K562 (cell line): ENCODE results near the gene TMEM181. TPM values are rescaled to one million over a fixed set of nuclear protein-coding genes. Genes with fewer than 3 reads are reported as not detected.

ENCODE experiments used
- ATAC-seq: fragments of 200-7000 bp; cut with Tn5 transposase; 3 replicates; pipeline ENCODE4 v1.9.1; 2020; ENCODE audit warnings: moderate library complexity
- BruUV-seq: library from RNA; stranded (reverse); fragments of 400-500 nt; replicated peaks from 2 replicates; lab custom pipeline; 2021; lab: Mats Ljungman, UMichigan
- CTCF ChIA-PET: fragments of 300-600 bp; formaldehyde crosslinking; extraction: SDS; loops from one replicate; lab custom pipeline; 2021; ENCODE audit warnings: low intra/inter-chr PET ratio; lab: Yijun Ruan, JAX
- POLR2A ChIA-PET: fragments of 300-600, 350-650 bp; sonication (Branson Sonifier 250); formaldehyde crosslinking; extraction: SDS; loops from one replicate; lab custom pipeline; 2021; ENCODE audit warnings: antibody characterized with exemption, inconsistent platforms; lab: Yijun Ruan, JAX
- DNase-seq, 4 experiments: peaks; one replicate each; pipeline versions ENCODE4 v3.0.0 to v3.0.0-alpha.2; 2011 to 2018; ENCODE audit warnings: low spot score in 3 of 4, mixed read lengths in 3 of 4; ENCODE audit errors: extremely low read depth in 1 of 4
- FAIRE-seq: peaks from 2 replicates; lab custom pipeline; 2011; peaks lifted over from hg19 to GRCh38; lab: Jason Lieb, UNC
- H2AFZ ChIP-seq: 2 replicates; pipeline ENCODE4 v1.6.0; 2011; ENCODE audit warnings: low read depth, low read length, control low read depth, inconsistent platforms
- H3K27ac ChIP-seq: fragments of 200-600 bp; 3 replicates; pipeline ENCODE4 v1.8.0; 2011; ENCODE audit warnings: low read depth, mild to moderate bottlenecking, control low read depth, inconsistent platforms, low read length, moderate library complexity, mixed read lengths; ENCODE audit errors: extremely low read depth
- H3K27me3 ChIP-seq, 2 experiments: fragments of 300-600 bp in 1 of 2; 2 replicates in 1 of 2; 3 replicates in 1 of 2; pipeline versions ENCODE4 v1.6.0 to v1.8.0; 2011; ENCODE audit warnings: inconsistent platforms in 2 of 2, low read length in 2 of 2, mild to moderate bottlenecking in 1 of 2, mixed read lengths in 1 of 2, moderate library complexity in 1 of 2; ENCODE audit not compliant: control insufficient read depth in 2 of 2, insufficient read depth in 2 of 2
- H3K36me3 ChIP-seq: fragments of 300-600 bp; 3 replicates; pipeline ENCODE4 v1.8.0; 2011; ENCODE audit warnings: mild to moderate bottlenecking, low read length, inconsistent platforms; ENCODE audit not compliant: control insufficient read depth, insufficient read depth
- H3K4me1 ChIP-seq, 2 experiments: fragments of 200-600 bp in 1 of 2; replicated peaks in 1 of 2; 2 replicates in 1 of 2; 3 replicates in 1 of 2; pipeline versions ENCODE4 v1.5.1 to v1.8.0; 2011; ENCODE audit warnings: inconsistent platforms in 2 of 2, low read length in 2 of 2, mild to moderate bottlenecking in 1 of 2, mixed read lengths in 1 of 2, moderate library complexity in 1 of 2; ENCODE audit not compliant: control insufficient read depth in 2 of 2, insufficient read depth in 2 of 2
- H3K4me2 ChIP-seq: 2 replicates; pipeline ENCODE4 v1.6.1; 2011; ENCODE audit warnings: low read length, control low read depth, inconsistent platforms, mixed read lengths; ENCODE audit not compliant: insufficient read depth
- H3K4me3 ChIP-seq: fragments of 200-600 bp; sonication (generic), shearing (Covaris generic); 2 replicates; pipeline ENCODE4 v1.5.1; 2016; ENCODE audit warnings: control low read depth, inconsistent platforms
- H3K79me2 ChIP-seq: fragments of 200-600 bp; 3 replicates; pipeline ENCODE4 v1.8.0; 2011; ENCODE audit warnings: low read length, inconsistent platforms; ENCODE audit not compliant: control insufficient read depth, insufficient read depth
- H3K9ac ChIP-seq, 2 experiments: 2 replicates each; pipeline versions ENCODE4 v1.6.0 to v1.6.1; 2011; ENCODE audit warnings: low read depth in 2 of 2, low read length in 2 of 2, control low read depth in 1 of 2, inconsistent platforms in 1 of 2, mild to moderate bottlenecking in 1 of 2, mixed read lengths in 1 of 2; ENCODE audit not compliant: insufficient read depth in 1 of 2
- H3K9me1 ChIP-seq: one replicate; pipeline ENCODE4 v1.6.0; 2011; ENCODE audit warnings: inconsistent platforms, mild to moderate bottlenecking, low read length, moderate library complexity; ENCODE audit not compliant: control insufficient read depth, insufficient read depth
- H3K9me3 ChIP-seq: replicated peaks from 2 replicates; pipeline ENCODE4 v1.5.1; 2011; ENCODE audit warnings: low read depth, low read length, inconsistent platforms; ENCODE audit not compliant: control insufficient read depth, insufficient read depth
- H4K20me1 ChIP-seq: replicated peaks from 2 replicates; pipeline ENCODE4 v1.6.1; 2011; ENCODE audit warnings: low read length, inconsistent platforms, mixed read lengths; ENCODE audit not compliant: control insufficient read depth, insufficient read depth
- BHLHE40 ChIP-seq: IDR thresholded peaks from 2 replicates; pipeline ENCODE4 v1.6.1; 2011; ENCODE audit warnings: low read length, improper control_type of control experiment
- ESRRA ChIP-seq: fragments of 450-650 bp; IDR thresholded peaks from 2 replicates; pipeline ENCODE4 v1.6.1; 2014; ENCODE audit warnings: low read depth, mild to moderate bottlenecking, moderate library complexity, borderline replicate concordance
- FOXA1 ChIP-seq: fragments of 450-650 bp; IDR thresholded peaks from 2 replicates; pipeline ENCODE4 v1.6.1; 2016; ENCODE audit warnings: mild to moderate bottlenecking, borderline replicate concordance
- NELFE ChIP-seq: IDR thresholded peaks from 2 replicates; pipeline ENCODE4 v1.6.1; 2011; ENCODE audit warnings: mild to moderate bottlenecking; ENCODE audit not compliant: insufficient read depth, insufficient read length
- PBX2 ChIP-seq, 2 experiments: IDR thresholded peaks in 1 of 2; conservative IDR thresholded peaks in 1 of 2; 2 replicates each; pipeline ENCODE4 v1.6.1; 2016; ENCODE audit warnings: low read depth in 2 of 2, mild to moderate bottlenecking in 1 of 2, missing compliant biosample characterization in 1 of 2, missing genetic modification characterization in 1 of 2, moderate library complexity in 1 of 2
- REST ChIP-seq, 2 experiments: fragments of 450-650 bp; formaldehyde crosslinking in 1 of 2; IDR thresholded peaks; 2 replicates each; pipeline versions ENCODE4 v1.4.0 to v1.6.1; 2014 to 2020; ENCODE audit warnings: mild to moderate bottlenecking in 2 of 2, borderline replicate concordance in 1 of 2, low read depth in 1 of 2
- USF1 ChIP-seq: sonication (generic); formaldehyde crosslinking; IDR thresholded peaks from 2 replicates; pipeline ENCODE4 v1.9.0; 2022; ENCODE audit warnings: mild to moderate bottlenecking, missing genetic modification reagents
- ZFP1 ChIP-seq: fragments of 450-650 bp; formaldehyde crosslinking; IDR thresholded peaks from 2 replicates; pipeline ENCODE4 v1.4.0; 2020; ENCODE audit warnings: mild to moderate bottlenecking, mixed read lengths
- WGBS: fragments of 100-300 bp; shearing (Covaris generic); methylation state at CpG from one replicate; pipeline ENCODE4 v1.1.6; 2016; ENCODE audit warnings: low coverage, mixed read lengths; ENCODE audit not compliant: insufficient coverage; ENCODE audit errors: missing lambda C conversion rate; 5-methylcytosine and 5-hydroxymethylcytosine counted together
- in situ Hi-C: fragments of 300-500 bp; cut with MboI; formaldehyde crosslinking; loops from 4 replicates; pipeline ENCODE4 v1.15.0; 2018; ENCODE audit warnings: inconsistent platforms, mixed read lengths
- intact Hi-C: fragments of 100-400 bp; cut with micrococcal nuclease; formaldehyde crosslinking; loops from 2 replicates; pipeline ENCODE4 v1.14.2; 2022
- polyA plus RNA-seq, 8 experiments: library from polyadenylated mRNA; depleted of rRNA in 4 of 8; stranded (reverse) in 5 of 8; unstranded in 3 of 8; fragments of >200 nt; fragmentation: Nextera tagmentation in 2 of 8; fragmentation: Illumina TruSeq in 1 of 8; extraction: Ambion mirVana in 2 of 8; extraction: Trizol in 1 of 8; gene quantifications; 2 replicates each; pipeline versions ENCODE4 v1.2.1 to v1.2.3, GENCODE V29; 2011 to 2014; ENCODE audit warnings: inconsistent platforms in 1 of 8, missing spikeins in 1 of 8
- total RNA-seq, 7 experiments: library from RNA; depleted of rRNA in 6 of 7; stranded (reverse); fragments of >200 nt in 6 of 7; fragmentation: Illumina TruSeq in 2 of 7; extraction: Trizol in 2 of 7; gene quantifications; 2 replicates each; pipeline versions ENCODE4 v1.2.1 to v1.2.3, GENCODE V29; 2011 to 2021; ENCODE audit warnings: low replicate concordance in 1 of 7

The TMEM181 gene
- total and polyA plus RNA-seq, 9 of the 15 experiments (the other 6 are each of a cell fraction or from before 2014, with no cell fraction given) = 5.6 to 27.2 (median 19.9) TPM

GRCh38 chr6:158674342-158675131, 114.6 kb downstream of the TMEM181 start:
- Histone ChIP-seq H3K4me3 (no peak overlapping the region), H3K4me1 (no peaks in the 10 kb centered on the region; a peak in 1 of 5 replicates), H3K9me1 (no peaks in the 10 kb centered on the region), H2AFZ (no peak overlapping the region), H3K36me3 (no peaks in the 10 kb centered on the region), H3K27ac (no peak overlapping the region), H4K20me1 (no peaks in the 10 kb centered on the region), H3K9me3 (no peaks in the 10 kb centered on the region), H3K9ac (no peak overlapping the region), H3K27me3 (peaks cover 34 to 44% of the 10 kb centered on the region in 2 experiments), H3K79me2 (no peaks in the 10 kb centered on the region), H3K4me2 (no peak overlapping the region)
- ATAC-seq (peak; percentile 28; the same call in 2 of the 3 replicates), DNase-seq (no peak), FAIRE-seq (no peak)
- intact Hi-C loops = no loop called here
- no TSS peak for BruUV-seq
- in situ Hi-C loops = loop anchor here (25.0 kb wide), 1 partner anchor 438 kb away; no protein-coding TSS in a partner anchor
- POLR2A ChIA-PET = interaction anchor here (0.6 kb wide), 2 partner anchors 46 to 546 kb away, joined by 3 read pairs; no protein-coding TSS in a partner anchor
- WGBS = 13% methylated on average over 14 of the region's 14 CpGs
- CTCF ChIA-PET = no interaction called here
- TF ChIP-seq PBX2 (CRISPR knock-in tag; IDR thresholded peaks at IDR 0.05; ENCODE audit: low read depth) (no peak), PBX2 (tag; conservative IDR thresholded peaks at IDR 0.05; ENCODE audit: low read depth) (no peak), ZFP1 (CRISPR knock-in tag) (no peak), ESRRA (no peak), FOXA1 (no peak), USF1 (CRISPR knock-in tag) (no peak), BHLHE40 (no peak), REST (IDR thresholded peaks at IDR 0.05; ENCODE audit: borderline replicate concordance) (no peak), REST (CRISPR knock-in tag; IDR thresholded peaks at IDR 0.05; ENCODE audit: low read depth) (no peak), NELFE (no peak)
